Calu3 (cell line): ENCODE results near the gene KRTAP27-1. TPM values are rescaled to one million over a fixed set of nuclear protein-coding genes. Genes with fewer than 3 reads are reported as not detected.

ENCODE experiments used
- BruUV-seq: library from RNA; stranded (reverse); fragments of 400-500 nt; replicated peaks from 2 replicates; lab custom pipeline; 2021; lab: Mats Ljungman, UMichigan
- CTCF ChIA-PET: fragments of 300-600 bp; sonication (Branson Sonifier 250); formaldehyde crosslinking; loops from one replicate; lab custom pipeline; 2022; ENCODE audit warnings: antibody characterized with exemption; lab: Charles Lee
- DNase-seq: peaks from one replicate; pipeline ENCODE4 v3.0.0; 2022
- H3K27ac Mint-ChIP-seq: one replicate; pipeline ENCODE4 v1.8.0; 2022; ENCODE audit warnings: mixed read lengths; ENCODE audit not compliant: unreplicated experiment
- H3K27me3 Mint-ChIP-seq: one replicate; pipeline ENCODE4 v1.8.0; 2022; ENCODE audit warnings: mixed read lengths; ENCODE audit not compliant: unreplicated experiment
- H3K36me3 Mint-ChIP-seq: one replicate; pipeline ENCODE4 v1.8.0; 2022; ENCODE audit warnings: mild to moderate bottlenecking, moderate library complexity, mixed read lengths; ENCODE audit not compliant: insufficient read depth, unreplicated experiment
- H3K4me1 Mint-ChIP-seq: one replicate; pipeline ENCODE4 v1.8.0; 2022; ENCODE audit warnings: mild to moderate bottlenecking, low read depth, mixed read lengths; ENCODE audit not compliant: unreplicated experiment
- H3K4me3 Mint-ChIP-seq: one replicate; pipeline ENCODE4 v1.8.0; 2022; ENCODE audit warnings: mild to moderate bottlenecking, low read depth, moderate library complexity, mixed read lengths; ENCODE audit not compliant: unreplicated experiment
- H3K9me3 Mint-ChIP-seq: one replicate; pipeline ENCODE4 v1.8.0; 2022; ENCODE audit warnings: low read depth, mixed read lengths; ENCODE audit not compliant: unreplicated experiment
- CTCF ChIP-seq: fragments of 200-600 bp; IDR thresholded peaks from one replicate; pipeline ENCODE4 v1.8.0; 2022; ENCODE audit warnings: antibody characterized with exemption; ENCODE audit not compliant: unreplicated experiment
- intact Hi-C: fragments of 100-400 bp; cut with micrococcal nuclease; formaldehyde crosslinking; loops from one replicate; pipeline ENCODE4 v1.10.0; 2022; ENCODE audit not compliant: unreplicated experiment
- total RNA-seq: library from RNA; stranded (reverse); gene quantifications from 2 replicates; pipeline ENCODE4 v1.2.3, GENCODE V29; 2022

Gene KRTAP27-1
- total RNA-seq, 1 experiment from 2014 or later, result not detected

GRCh38 chr21:30345014-30345413 lies 7.5 kb upstream of the KRTAP27-1 start:
- DNase-seq, result no peak
- CTCF ChIA-PET, result no interaction called here
- Mint-ChIP-seq H3K36me3 (no peaks in the 10 kb centered on the region), H3K9me3 (no peaks in the 10 kb centered on the region), H3K27ac (no peak overlapping the region), H3K4me1 (no peaks in the 10 kb centered on the region), H3K27me3 (no peaks in the 10 kb centered on the region), H3K4me3 (no peak overlapping the region)
- no peak for TF ChIP-seq CTCF
- intact Hi-C loops, result no loop called here
- BruUV-seq, result no TSS peak

GRCh38 chr21:30340714-30341573 lies 3.5 kb upstream of the KRTAP27-1 start:
- CTCF ChIA-PET, result no interaction called here
- intact Hi-C loops, result loop anchor here (1.0 kb wide), 1 partner anchor 745 kb away; no protein-coding TSS in a partner anchor

GRCh38 chr21:30338717-30339116 lies 1.2 kb upstream of the KRTAP27-1 start:
- H3K27me3 Mint-ChIP-seq, result no peaks in the 10 kb centered on the region
- TF ChIP-seq CTCF, result no peak
- H3K36me3 Mint-ChIP-seq, result no peaks in the 10 kb centered on the region
- intact Hi-C loops, result no loop called here
- H3K27ac Mint-ChIP-seq, result no peak overlapping the region
- DNase-seq, result no peak
- CTCF ChIA-PET, result no interaction called here
- no peaks in the 10 kb centered on the region for H3K4me1 Mint-ChIP-seq
- no peaks in the 10 kb centered on the region for H3K9me3 Mint-ChIP-seq
- BruUV-seq, result no TSS peak
- no peak overlapping the region for H3K4me3 Mint-ChIP-seq

More at GRCh38 chr21:30340714-30341573, 3.5 kb upstream of the KRTAP27-1 start:
- Mint-ChIP-seq H3K4me1 (no peaks in the 10 kb centered on the region), H3K36me3 (no peaks in the 10 kb centered on the region), H3K27ac (no peak overlapping the region), H3K27me3 (no peaks in the 10 kb centered on the region), H3K9me3 (no peaks in the 10 kb centered on the region), H3K4me3 (no peak overlapping the region)
- BruUV-seq, result no TSS peak
- peak; percentile 33 for DNase-seq
- TF ChIP-seq CTCF, result peak; percentile 71

GRCh38 chr21:30337772-30338171 lies 278 bp upstream of the KRTAP27-1 start:
- CTCF ChIA-PET, result no interaction called here
- no peak for DNase-seq
- Mint-ChIP-seq H3K4me1 (no peaks in the 10 kb centered on the region), H3K36me3 (no peaks in the 10 kb centered on the region), H3K9me3 (no peaks in the 10 kb centered on the region), H3K27ac (no peak overlapping the region), H3K4me3 (no peak overlapping the region), H3K27me3 (no peaks in the 10 kb centered on the region)
- no TSS peak for BruUV-seq
- intact Hi-C loops, result no loop called here
- no peak for TF ChIP-seq CTCF
